HFF-Myc (cell line): ENCODE measurements around the gene KRTAP5-7.

Experiments
- DNase-seq: peaks from one replicate; pipeline ENCODE4 v3.0.0-alpha.2; 2011; ENCODE audit warnings: low read depth; ENCODE audit errors: extremely low read depth
- H3K4me3 ChIP-seq: replicated peaks from 2 replicates; pipeline ENCODE4 v1.5.1; 2011; ENCODE audit warnings: low read depth, mild to moderate bottlenecking, control low read depth, low read length
- CTCF ChIP-seq: IDR thresholded peaks from 2 replicates; pipeline ENCODE4 v1.5.1; 2012; ENCODE audit warnings: mild to moderate bottlenecking, low read depth, low read length, control low read depth; ENCODE audit errors: missing control alignments

The KRTAP5-7 gene

GRCh38 chr11:71542879-71543777 is 16.1 kb downstream of the KRTAP5-7 start:
- TF ChIP-seq CTCF, result no peak
- no peak for DNase-seq
- H3K4me3 ChIP-seq, result no peak overlapping the region

DNA sequence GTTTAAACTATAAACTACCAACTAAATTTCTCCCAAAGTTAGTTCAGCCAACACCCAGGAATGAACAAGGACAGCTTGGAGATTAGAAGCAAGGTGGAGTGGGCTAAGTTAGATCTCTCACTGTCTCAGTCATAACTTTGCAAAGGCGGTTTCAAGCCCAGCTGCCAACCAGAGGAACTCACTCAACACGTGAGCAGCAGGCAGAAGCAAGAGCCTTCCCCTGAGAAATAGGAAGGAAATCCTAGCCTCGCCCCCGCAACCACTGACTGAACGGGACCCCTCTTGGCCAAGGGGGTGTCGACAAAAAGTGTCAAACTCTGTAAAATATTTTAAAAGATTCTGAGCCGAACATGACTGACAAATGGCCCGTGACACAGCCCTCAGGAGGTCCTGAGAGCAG is 16.8 kb downstream of the KRTAP5-7 start:
- DNase-seq, result no peak
- TF ChIP-seq CTCF, result no peak
- no peak overlapping the region for H3K4me3 ChIP-seq

DNA sequence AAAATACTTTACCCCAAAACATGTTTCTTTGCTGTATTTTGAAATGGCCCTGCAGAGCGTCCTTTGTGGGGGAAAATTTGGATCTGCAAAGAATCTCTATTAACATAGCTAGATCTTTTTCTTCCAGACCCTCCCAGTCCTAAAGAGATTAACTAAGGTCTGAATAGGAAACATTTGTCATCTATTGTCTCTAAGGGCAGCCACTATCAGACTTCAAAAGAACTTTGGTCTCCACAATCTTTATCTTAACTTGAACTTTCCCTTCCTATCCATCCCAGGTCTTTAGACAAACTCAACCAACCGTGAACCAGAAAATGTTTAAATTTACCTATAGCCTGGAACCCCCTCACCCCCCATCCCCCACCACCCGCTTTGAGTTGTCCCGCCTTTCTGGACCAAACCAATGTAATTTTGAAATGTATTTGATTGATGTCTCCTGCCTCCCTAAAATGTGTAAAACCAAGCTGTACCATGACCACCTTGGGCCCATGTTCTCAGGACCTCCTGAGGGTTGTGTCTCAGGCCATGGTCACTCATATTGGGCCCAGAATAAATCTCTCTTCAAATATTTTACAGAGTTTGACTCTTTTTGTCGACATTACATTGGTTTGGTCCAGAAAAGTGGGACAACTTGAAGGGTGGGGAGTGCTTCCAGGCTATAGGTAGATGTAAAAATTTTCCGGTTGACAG is 17.6 kb downstream of the KRTAP5-7 start:
- no peak for TF ChIP-seq CTCF

GRCh38 chr11:71545405-71545966 is 18.4 kb downstream of the KRTAP5-7 start:
- no peak for DNase-seq
- no peak for TF ChIP-seq CTCF
- H3K4me3 ChIP-seq, result no peak overlapping the region

More for the DNA sequence above, 17.6 kb downstream of the KRTAP5-7 start:
- no peak for DNase-seq
- H3K4me3 ChIP-seq, result no peak overlapping the region

GRCh38 chr11:71548120-71548519 is 21.1 kb downstream of the KRTAP5-7 start, which contains the start of gene KRTAP5-9:
Gene KRTAP5-9 (plus strand): TSS chr11:71548420. CDS start chr11:71548658, 238 bp downstream.
- no peak within 1 kb of the TSS for H3K4me3 ChIP-seq
- no peak for TF ChIP-seq CTCF
- no peak for DNase-seq

- no peak for TF ChIP-seq CTCF
- H3K4me3 ChIP-seq, result no peak overlapping the region
- DNase-seq, result no peak
These were observed 21.7 kb downstream of the KRTAP5-7 start for GRCh38 chr11:71548716-71549151.
